Adrenal gland (tissue), 5 donors: Measurements from ENCODE around the gene STK40.

ENCODE experiments used
- CTCF ChIP-seq, 6 experiments: fragments of 450-650 bp in 4 of 6; fragments of 200-600 bp in 2 of 6; sonication (generic) in 1 of 6; IDR thresholded peaks; 1 replicate in 5 of 6; 2 replicates in 1 of 6; pipeline versions ENCODE4 v1.5.1 to v1.8.0; 2016 to 2021; ENCODE audit warnings: antibody characterized with exemption in 6 of 6, mild to moderate bottlenecking in 2 of 6, moderate library complexity in 1 of 6
- POLR2A ChIP-seq, 2 donors: fragments of 450-650 bp; IDR thresholded peaks; one replicate each; pipeline ENCODE4 v1.6.1; 2017; ENCODE audit warnings: antibody characterized with exemption in 2 of 2, mild to moderate bottlenecking in 2 of 2, moderate library complexity in 1 of 2
- donor health status: DM: no; HTN: no; CAD: no.

GRCh38 chr1:36328088-36328480 lies 57.6 kb downstream of the STK40 start:
- TF ChIP-seq CTCF (IDR thresholded peaks at IDR 0.05) (no peak), POLR2A (IDR thresholded peaks at IDR 0.05) (no peak)
